Neural cell (in vitro differentiated cells): ENCODE measurements around the gene TIAM1.

Experiments used
- CTCF ChIP-seq: fragments of 450-650 bp; IDR thresholded peaks from 2 replicates; pipeline ENCODE4 v1.5.1; 2014; ENCODE audit warnings: antibody characterized with exemption, mild to moderate bottlenecking, moderate library complexity; ENCODE audit not compliant: poor library complexity, severe bottlenecking
- EZH2 ChIP-seq: fragments of 200-600, 300-800 bp; shearing (Covaris generic), sonication (generic); IDR thresholded peaks from 2 replicates; pipeline ENCODE4 v1.6.1; 2014; ENCODE audit warnings: antibody characterized with exemption, low read length, borderline replicate concordance, mild to moderate bottlenecking; ENCODE audit not compliant: insufficient read depth, poor library complexity, severe bottlenecking
- MXI1 ChIP-seq: fragments of 450-650 bp; conservative IDR thresholded peaks from 2 replicates; pipeline ENCODE4 v1.6.1; 2014; ENCODE audit warnings: antibody characterized with exemption, mild to moderate bottlenecking; ENCODE audit not compliant: poor library complexity, severe bottlenecking
- POLR2AphosphoS5 ChIP-seq: IDR thresholded peaks from 2 replicates; pipeline ENCODE4 v1.6.1; 2012
- RAD21 ChIP-seq: fragments of 450-650 bp; conservative IDR thresholded peaks from 2 replicates; pipeline ENCODE4 v1.6.1; 2014; ENCODE audit warnings: antibody characterized with exemption, mild to moderate bottlenecking, moderate library complexity
- TAF1 ChIP-seq: IDR thresholded peaks from 2 replicates; pipeline ENCODE4 v1.6.1; 2012; ENCODE audit warnings: low read depth

GRCh38 chr21:31084689-31085088 lies 259.4 kb downstream of the TIAM1 start:
- TF ChIP-seq CTCF (no peak), RAD21 (no peak), TAF1 (no peak), POLR2AphosphoS5 (no peak), EZH2 (no peak), MXI1 (no peak)
